ENCODE data around the gene SLC6A20.

Gene SLC6A20

GRCh38 chr3:45737234-45737633 is 59.1 kb downstream of the SLC6A20 start:
- Histone ChIP-seq H3K9me3 (replicated peaks; ENCODE audit: low read length) (no peaks in the 10 kb centered on the region), H3K9ac (ENCODE audit: low read depth, low read length) (no peak overlapping the region), H3K4me3 (ENCODE audit: low read length) (no peak overlapping the region), H3K4me1 (ENCODE audit: control insufficient read depth, insufficient read depth, low read length) (no peaks in the 10 kb centered on the region), H3K4me2 (ENCODE audit: low read length) (no peak overlapping the region), H3K36me3 (ENCODE audit: insufficient read depth, low read length) (peaks cover 83% of the 10 kb centered on the region), H3K27me3 (ENCODE audit: control insufficient read depth, insufficient read depth, low read length) (no peaks in the 10 kb centered on the region)

GRCh38 chr3:45736707-45737106 is 59.6 kb downstream of the SLC6A20 start:
- Histone ChIP-seq H3K9me3 (replicated peaks; ENCODE audit: low read length) (no peaks in the 10 kb centered on the region), H3K27me3 (ENCODE audit: control insufficient read depth, insufficient read depth, low read length) (no peaks in the 10 kb centered on the region), H3K4me2 (ENCODE audit: low read length) (no peak overlapping the region), H3K36me3 (ENCODE audit: insufficient read depth, low read length) (peaks cover 83% of the 10 kb centered on the region), H3K4me3 (ENCODE audit: low read length) (no peak overlapping the region), H3K9ac (ENCODE audit: low read depth, low read length) (no peak overlapping the region), H3K4me1 (ENCODE audit: control insufficient read depth, insufficient read depth, low read length) (no peaks in the 10 kb centered on the region)

- H3K4me2 ChIP-seq (ENCODE audit: low read length) = no peak overlapping the region
- H3K9me3 ChIP-seq (replicated peaks; ENCODE audit: low read length) = no peaks in the 10 kb centered on the region
- H3K36me3 ChIP-seq (ENCODE audit: insufficient read depth, low read length) = peaks cover 54% of the 10 kb centered on the region
- no peak overlapping the region for H3K9ac ChIP-seq (ENCODE audit: low read depth, low read length)
- no peaks in the 10 kb centered on the region for H3K27me3 ChIP-seq (ENCODE audit: control insufficient read depth, insufficient read depth, low read length)
- no peaks in the 10 kb centered on the region for H3K4me1 ChIP-seq (ENCODE audit: control insufficient read depth, insufficient read depth, low read length)
- no peak overlapping the region for H3K4me3 ChIP-seq (ENCODE audit: low read length)
Observed at GRCh38 chr3:45730409-45731154, 65.8 kb downstream of the SLC6A20 start.

GRCh38 chr3:45729614-45730013 is 66.7 kb downstream of the SLC6A20 start:
- Histone ChIP-seq H3K4me3 (ENCODE audit: low read length) (no peak overlapping the region), H3K4me1 (ENCODE audit: control insufficient read depth, insufficient read depth, low read length) (no peaks in the 10 kb centered on the region), H3K9me3 (replicated peaks; ENCODE audit: low read length) (no peaks in the 10 kb centered on the region), H3K36me3 (ENCODE audit: insufficient read depth, low read length) (peaks cover 51% of the 10 kb centered on the region), H3K9ac (ENCODE audit: low read depth, low read length) (no peak overlapping the region), H3K27me3 (ENCODE audit: control insufficient read depth, insufficient read depth, low read length) (no peaks in the 10 kb centered on the region), H3K4me2 (ENCODE audit: low read length) (no peak overlapping the region)

- no peak overlapping the region for H3K4me3 ChIP-seq (ENCODE audit: low read length)
- no peaks in the 10 kb centered on the region for H3K4me1 ChIP-seq (ENCODE audit: control insufficient read depth, insufficient read depth, low read length)
- H3K4me2 ChIP-seq (ENCODE audit: low read length) = no peak overlapping the region
- no peaks in the 10 kb centered on the region for H3K9me3 ChIP-seq (replicated peaks; ENCODE audit: low read length)
- H3K9ac ChIP-seq (ENCODE audit: low read depth, low read length) = no peak overlapping the region
- peaks cover 41% of the 10 kb centered on the region for H3K36me3 ChIP-seq (ENCODE audit: insufficient read depth, low read length)
- no peaks in the 10 kb centered on the region for H3K27me3 ChIP-seq (ENCODE audit: control insufficient read depth, insufficient read depth, low read length)
Observed at GRCh38 chr3:45724911-45725310, 71.4 kb downstream of the SLC6A20 start.

- H3K4me1 ChIP-seq (ENCODE audit: control insufficient read depth, insufficient read depth, low read length) = no peaks in the 10 kb centered on the region
- H3K36me3 ChIP-seq (ENCODE audit: insufficient read depth, low read length) = peaks cover 57% of the 10 kb centered on the region
- no peak overlapping the region for H3K4me2 ChIP-seq (ENCODE audit: low read length)
- no peaks in the 10 kb centered on the region for H3K27me3 ChIP-seq (ENCODE audit: control insufficient read depth, insufficient read depth, low read length)
- no peak overlapping the region for H3K9ac ChIP-seq (ENCODE audit: low read depth, low read length)
- H3K9me3 ChIP-seq (replicated peaks; ENCODE audit: low read length) = no peaks in the 10 kb centered on the region
- no peak overlapping the region for H3K4me3 ChIP-seq (ENCODE audit: low read length)
Observed at GRCh38 chr3:45719655-45720487, 76.5 kb downstream of the SLC6A20 start.

- Histone ChIP-seq H3K9ac (ENCODE audit: low read depth, low read length) (no peak overlapping the region), H3K4me2 (ENCODE audit: low read length) (no peak overlapping the region), H3K9me3 (replicated peaks; ENCODE audit: low read length) (no peaks in the 10 kb centered on the region), H3K4me3 (ENCODE audit: low read length) (no peak overlapping the region), H3K4me1 (ENCODE audit: control insufficient read depth, insufficient read depth, low read length) (no peaks in the 10 kb centered on the region), H3K36me3 (ENCODE audit: insufficient read depth, low read length) (peaks cover 40% of the 10 kb centered on the region), H3K27me3 (ENCODE audit: control insufficient read depth, insufficient read depth, low read length) (no peaks in the 10 kb centered on the region)
Observed at GRCh38 chr3:45716790-45717336, 79.5 kb downstream of the SLC6A20 start.

GRCh38 chr3:45715945-45716344 is 80.4 kb downstream of the SLC6A20 start:
- Histone ChIP-seq H3K36me3 (ENCODE audit: insufficient read depth, low read length) (peaks cover 45% of the 10 kb centered on the region), H3K9ac (ENCODE audit: low read depth, low read length) (no peak overlapping the region), H3K4me3 (ENCODE audit: low read length) (no peak overlapping the region), H3K4me1 (ENCODE audit: control insufficient read depth, insufficient read depth, low read length) (peaks cover 3% of the 10 kb centered on the region), H3K9me3 (replicated peaks; ENCODE audit: low read length) (no peaks in the 10 kb centered on the region), H3K4me2 (ENCODE audit: low read length) (no peak overlapping the region), H3K27me3 (ENCODE audit: control insufficient read depth, insufficient read depth, low read length) (no peaks in the 10 kb centered on the region)

- Histone ChIP-seq H3K9me3 (replicated peaks; ENCODE audit: low read length) (no peaks in the 10 kb centered on the region), H3K4me2 (ENCODE audit: low read length) (no peak overlapping the region), H3K4me1 (ENCODE audit: control insufficient read depth, insufficient read depth, low read length) (peaks cover 3% of the 10 kb centered on the region), H3K27me3 (ENCODE audit: control insufficient read depth, insufficient read depth, low read length) (no peaks in the 10 kb centered on the region), H3K4me3 (ENCODE audit: low read length) (no peak overlapping the region), H3K9ac (ENCODE audit: low read depth, low read length) (no peak overlapping the region), H3K36me3 (ENCODE audit: insufficient read depth, low read length) (peaks cover 54% of the 10 kb centered on the region)
Observed at GRCh38 chr3:45712434-45713110, 83.8 kb downstream of the SLC6A20 start.

- no peak overlapping the region for H3K4me2 ChIP-seq (ENCODE audit: low read length)
- H3K4me3 ChIP-seq (ENCODE audit: low read length) = no peak overlapping the region
- H3K9ac ChIP-seq (ENCODE audit: low read depth, low read length) = no peak overlapping the region
- peaks cover 61% of the 10 kb centered on the region for H3K36me3 ChIP-seq (ENCODE audit: insufficient read depth, low read length)
- no peaks in the 10 kb centered on the region for H3K27me3 ChIP-seq (ENCODE audit: control insufficient read depth, insufficient read depth, low read length)
- peaks cover 3% of the 10 kb centered on the region for H3K4me1 ChIP-seq (ENCODE audit: control insufficient read depth, insufficient read depth, low read length)
- no peaks in the 10 kb centered on the region for H3K9me3 ChIP-seq (replicated peaks; ENCODE audit: low read length)
Observed at GRCh38 chr3:45711931-45712330, 84.4 kb downstream of the SLC6A20 start.

All from skeletal muscle satellite cell (primary cell).